HG03103 (cell line): ENCODE results near the gene GUCY1B1.
"Not testable (repeated sequence)": the region's sequence is repeated elsewhere in the genome, so short reads cannot be mapped to it uniquely, and the experiment has no call there.

Source experiments
- ATAC-seq: cut with Tn5 transposase; IDR thresholded peaks from one replicate; pipeline ENCODE4 v1.9.1; 2021; ENCODE audit warnings: low read depth; ENCODE audit not compliant: unreplicated experiment

The GUCY1B1 gene

DNA sequence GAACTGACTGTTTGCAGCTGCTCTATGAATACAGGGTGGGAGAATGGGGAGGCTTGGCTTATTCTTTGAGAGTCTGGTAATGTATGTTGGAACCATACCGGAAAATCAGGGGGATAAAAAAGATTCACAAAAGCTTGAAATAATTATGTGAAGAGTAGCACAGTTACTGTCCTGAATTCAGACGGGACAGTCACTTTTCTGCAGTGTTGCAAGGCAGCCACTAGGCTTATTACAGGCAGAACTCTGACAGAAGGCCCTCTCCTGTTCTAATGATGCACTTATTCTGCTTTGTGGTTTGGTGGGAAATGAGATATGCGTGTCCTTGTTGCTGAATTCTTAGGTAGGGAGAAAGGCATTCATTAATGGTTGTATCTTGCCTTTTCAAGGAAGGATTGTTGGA is 37.2 kb downstream of the GUCY1B1 start:
- peak; percentile 89 for ATAC-seq

DNA sequence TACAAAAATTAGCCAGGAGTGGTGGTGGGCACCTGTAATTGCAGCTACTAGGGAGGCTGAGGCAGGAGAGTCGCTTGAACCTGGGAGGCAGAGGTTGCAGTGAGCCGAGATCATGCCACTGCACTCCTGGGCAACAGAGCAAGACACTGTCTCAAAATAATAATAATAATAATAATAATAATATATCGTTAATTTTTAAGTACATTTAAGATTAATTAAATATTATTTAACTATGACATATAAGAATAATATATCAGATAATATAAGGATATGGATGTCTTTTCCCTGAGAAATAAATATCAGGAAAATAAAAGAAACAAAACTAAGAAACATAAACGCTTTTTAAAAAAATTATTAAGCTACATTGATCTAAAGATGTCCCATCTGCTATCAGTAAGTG is 38.8 kb downstream of the GUCY1B1 start:
- not testable (repeated sequence) for ATAC-seq

DNA sequence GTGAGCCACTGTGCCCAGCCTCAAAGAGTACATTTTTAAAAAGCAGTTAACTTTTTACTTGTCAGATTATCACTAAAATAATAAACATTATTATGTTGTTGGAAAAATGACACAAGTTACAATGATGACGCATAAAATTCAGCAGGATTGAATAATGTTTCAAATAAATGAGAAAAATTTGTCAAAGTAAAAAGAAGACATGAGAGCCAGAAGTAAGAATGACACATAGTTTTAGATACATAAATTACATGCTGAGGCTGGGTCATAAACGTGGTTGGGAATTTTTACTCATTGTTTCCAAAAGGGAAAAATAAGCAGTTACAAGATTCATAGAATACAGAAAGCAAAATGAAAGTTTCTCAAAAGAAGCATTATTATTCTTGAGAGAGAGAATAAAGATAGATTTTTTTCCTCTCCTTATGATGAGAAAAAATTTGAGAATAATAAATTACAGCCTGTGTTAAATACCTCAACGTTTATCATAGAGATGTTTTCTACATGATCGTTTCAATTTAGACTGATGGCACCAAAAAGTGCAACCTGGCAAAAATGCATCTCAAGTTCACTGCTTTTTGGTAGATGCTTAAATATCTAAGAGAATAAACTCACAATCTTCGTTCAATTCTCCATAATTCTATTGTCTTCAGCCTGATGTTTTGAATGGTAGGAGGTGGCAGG is 40.4 kb downstream of the GUCY1B1 start:
- no peak for ATAC-seq

DNA sequence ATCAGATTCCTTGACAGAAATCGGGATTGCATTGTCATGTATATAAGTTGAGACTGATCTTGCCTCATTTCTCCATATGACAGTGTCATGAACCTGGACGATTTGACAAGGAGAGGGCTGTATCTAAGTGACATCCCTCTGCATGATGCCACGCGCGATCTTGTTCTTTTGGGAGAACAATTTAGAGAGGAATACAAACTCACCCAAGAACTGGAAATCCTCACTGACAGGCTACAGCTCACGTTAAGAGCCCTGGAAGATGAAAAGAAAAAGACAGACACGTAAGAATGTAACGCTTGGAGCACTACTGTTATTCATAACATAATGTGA is 40.9 kb downstream of the GUCY1B1 start:
- ATAC-seq, result no peak

DNA sequence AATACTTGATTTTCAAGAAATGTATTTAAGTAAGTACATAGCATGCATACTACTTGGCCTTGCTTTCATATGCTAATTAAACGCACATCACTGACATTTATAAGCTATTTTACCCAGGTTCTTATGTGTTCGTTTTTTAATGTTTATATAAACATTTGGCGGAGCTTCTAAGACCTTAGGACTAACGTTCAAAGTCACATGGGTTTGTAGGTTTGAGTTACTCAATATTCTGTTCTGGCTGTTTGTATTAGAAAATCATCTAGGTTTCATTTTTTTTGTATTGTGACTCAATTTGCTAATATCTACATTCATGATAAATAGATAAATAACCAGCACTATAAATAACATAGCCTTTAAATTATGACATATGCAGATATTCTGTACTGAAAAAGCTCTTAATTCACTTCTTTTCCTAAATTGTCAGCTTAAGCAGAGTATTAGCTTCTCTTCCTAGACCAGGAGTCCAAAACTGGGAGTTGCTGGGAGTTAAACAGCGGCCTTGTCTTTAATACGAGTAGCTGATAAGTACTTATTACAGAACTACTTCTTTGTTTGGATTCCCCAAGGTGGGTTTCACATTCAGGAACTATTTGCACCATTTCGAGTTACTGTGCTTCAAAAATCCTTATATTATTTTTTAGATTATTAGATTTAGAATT is 42.0 kb downstream of the GUCY1B1 start:
- ATAC-seq, result no peak

DNA sequence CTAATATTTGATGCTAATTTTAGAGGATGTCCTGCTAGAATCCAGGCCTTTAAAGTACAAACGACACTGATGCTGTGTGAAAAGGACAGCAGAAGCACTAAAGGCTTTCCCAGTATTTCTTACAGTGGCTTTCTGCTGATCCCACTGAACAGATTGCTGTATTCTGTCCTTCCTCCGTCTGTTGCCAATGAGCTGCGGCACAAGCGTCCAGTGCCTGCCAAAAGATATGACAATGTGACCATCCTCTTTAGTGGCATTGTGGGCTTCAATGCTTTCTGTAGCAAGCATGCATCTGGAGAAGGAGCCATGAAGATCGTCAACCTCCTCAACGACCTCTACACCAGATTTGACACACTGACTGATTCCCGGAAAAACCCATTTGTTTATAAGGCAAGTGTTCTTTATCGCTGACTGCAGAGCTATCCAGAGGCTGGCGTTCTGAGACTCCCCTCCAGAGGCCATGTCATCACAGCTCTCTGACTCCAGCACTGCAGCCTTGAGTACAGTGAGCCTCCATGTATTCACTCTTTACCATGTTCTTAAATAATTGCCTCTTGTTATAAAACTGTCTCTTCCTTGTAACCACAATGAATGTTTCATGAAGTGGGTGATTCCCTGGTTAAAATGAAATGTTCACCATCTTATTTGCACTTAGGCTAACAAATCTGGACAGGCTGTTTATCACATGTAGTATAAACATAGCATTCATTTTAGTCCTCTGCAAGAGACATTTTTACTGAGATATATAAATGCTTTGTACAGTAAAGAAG is 43.6 kb downstream of the GUCY1B1 start:
- no peak for ATAC-seq

DNA sequence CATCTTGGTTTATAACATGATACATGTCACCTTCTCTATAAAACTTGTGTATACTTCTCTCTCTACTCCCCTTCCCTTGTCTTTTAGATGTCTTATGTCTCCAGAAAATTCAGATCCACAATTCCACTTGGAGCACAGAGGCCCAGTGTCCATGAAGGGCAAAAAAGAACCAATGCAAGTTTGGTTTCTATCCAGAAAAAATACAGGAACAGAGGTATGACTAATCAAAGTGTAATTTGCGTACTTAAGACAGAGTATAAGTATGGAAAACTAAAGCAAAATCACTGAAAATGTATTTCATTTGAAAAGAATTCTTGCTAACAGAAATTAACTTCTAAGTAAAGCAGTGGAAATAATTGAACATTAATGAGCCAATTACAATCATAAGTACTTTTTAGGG is 46.2 kb downstream of the GUCY1B1 start:
- ATAC-seq, result no peak

DNA sequence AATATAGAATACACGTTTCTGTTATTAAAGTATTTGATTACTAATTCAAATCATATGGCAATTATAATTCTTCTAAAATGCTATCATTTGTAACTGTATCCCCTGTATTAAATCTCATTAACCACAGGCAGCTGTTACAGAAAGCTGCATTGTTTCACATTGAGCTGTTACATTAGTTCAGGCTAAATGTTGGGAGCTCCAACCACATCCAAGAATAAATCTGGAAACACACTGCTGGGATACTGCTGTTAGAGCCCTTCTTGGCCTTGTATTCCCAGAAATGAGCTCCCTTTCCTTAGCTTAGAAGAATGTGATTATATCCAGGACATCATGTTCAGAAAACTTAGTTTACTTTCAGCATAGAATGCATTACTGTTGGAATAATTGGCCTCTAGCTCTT is 48.2 kb downstream of the GUCY1B1 start:
- no peak for ATAC-seq

DNA sequence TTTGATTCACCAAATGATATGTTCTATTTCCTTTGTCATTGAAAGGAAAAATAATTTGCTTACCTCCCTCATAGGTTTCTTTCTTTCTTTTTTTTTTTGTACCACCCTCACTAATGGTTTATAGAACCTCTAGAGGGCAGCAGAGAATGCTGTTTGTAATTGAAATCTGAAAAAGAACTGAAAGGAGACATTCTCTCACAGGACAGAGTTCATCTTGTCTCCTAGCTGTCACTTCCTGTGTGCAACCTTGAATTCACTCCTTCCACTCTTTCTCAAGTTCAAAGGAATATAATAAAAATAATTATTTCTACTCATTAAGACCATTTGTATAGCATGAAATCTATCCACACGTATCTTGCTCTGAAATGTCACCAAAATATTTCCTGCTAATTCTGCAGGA is 51.0 kb downstream of the GUCY1B1 start:
- peak; percentile 97 for ATAC-seq

DNA sequence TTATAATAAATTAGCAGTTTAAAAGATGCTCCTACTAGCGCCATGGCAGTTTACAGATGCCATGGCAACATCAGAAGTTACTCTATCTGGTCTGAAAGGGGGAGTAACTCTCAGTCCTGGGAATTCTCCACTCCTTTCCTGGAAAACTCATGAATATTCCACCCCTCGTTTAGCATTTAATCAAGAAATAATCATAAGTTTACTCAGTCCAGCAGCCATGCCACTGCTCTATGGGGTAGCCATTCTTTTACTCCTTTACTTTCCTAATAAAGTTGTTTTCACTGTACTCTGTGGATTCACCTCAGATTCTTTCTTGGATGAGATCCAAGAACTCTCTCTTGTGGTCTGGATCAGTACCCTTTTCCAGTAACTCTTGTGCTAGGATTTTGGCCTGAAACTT is 52.3 kb downstream of the GUCY1B1 start:
- no peak for ATAC-seq

DNA sequence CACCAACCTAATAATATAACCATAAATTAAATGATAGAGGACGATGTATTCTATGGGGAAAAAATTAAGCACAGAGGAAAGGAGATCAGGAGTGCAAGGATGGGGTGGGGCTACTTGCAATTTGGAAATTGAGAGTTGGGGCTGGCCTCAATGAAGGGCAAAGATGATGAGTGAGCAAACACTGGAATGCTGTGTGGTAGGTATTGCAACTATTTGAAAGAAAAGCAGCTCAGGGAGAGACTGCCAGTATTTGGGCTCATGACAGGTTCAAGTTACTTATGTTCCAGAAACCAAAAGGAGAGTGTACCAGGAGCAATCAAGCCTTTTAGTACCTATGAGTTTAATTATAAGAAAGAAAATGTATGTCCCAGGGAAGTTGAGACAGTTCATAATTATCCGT is 59.8 kb downstream of the GUCY1B1 start:
- no peak for ATAC-seq

DNA sequence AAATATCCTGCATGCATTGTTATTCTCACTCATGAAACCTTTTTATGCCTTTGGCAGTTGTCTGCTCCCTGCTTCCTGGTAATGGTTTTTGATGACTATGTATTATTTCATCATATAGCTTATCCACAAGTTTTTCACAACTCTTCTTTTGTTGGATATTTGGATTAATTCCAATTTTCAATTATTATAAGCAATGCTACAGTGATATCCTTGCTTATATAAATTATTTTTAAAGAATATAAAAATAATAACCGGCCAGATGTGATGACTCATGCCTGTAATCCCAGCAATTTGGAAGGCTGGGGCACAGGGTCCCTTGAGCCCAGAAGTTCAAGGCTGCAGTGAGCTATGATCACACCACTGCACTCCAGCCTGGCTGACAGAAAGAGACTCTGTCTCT is 60.2 kb downstream of the GUCY1B1 start:
- ATAC-seq, result no peak

DNA sequence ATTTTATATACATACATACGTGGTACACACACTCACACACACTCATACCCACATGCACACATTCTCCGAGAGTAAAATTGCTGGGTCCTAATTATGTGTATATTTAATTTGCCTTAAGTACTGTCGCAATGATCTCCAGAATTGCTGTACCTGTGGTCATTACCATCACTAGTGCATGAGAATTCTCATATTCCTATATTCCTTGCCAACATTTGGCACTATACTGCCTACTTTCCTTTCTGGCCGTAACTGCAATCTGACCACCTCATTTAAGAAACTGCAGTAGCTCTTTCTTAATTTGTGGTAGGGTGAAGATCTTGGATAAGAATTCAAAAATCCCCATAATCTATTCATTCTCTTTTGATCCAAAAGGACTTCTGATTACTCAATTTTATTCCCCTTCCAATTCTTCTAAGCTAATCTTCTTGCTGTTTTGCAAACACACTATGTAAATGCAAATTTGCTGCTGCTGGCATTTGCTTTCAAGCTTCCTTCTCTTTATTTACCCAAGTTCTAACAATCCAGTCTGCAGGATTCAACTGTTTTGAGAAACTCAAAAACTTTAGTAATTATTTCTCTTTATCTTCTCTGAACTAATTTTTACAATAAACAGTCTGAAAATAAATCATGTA is 62.2 kb downstream of the GUCY1B1 start:
- no peak for ATAC-seq

DNA sequence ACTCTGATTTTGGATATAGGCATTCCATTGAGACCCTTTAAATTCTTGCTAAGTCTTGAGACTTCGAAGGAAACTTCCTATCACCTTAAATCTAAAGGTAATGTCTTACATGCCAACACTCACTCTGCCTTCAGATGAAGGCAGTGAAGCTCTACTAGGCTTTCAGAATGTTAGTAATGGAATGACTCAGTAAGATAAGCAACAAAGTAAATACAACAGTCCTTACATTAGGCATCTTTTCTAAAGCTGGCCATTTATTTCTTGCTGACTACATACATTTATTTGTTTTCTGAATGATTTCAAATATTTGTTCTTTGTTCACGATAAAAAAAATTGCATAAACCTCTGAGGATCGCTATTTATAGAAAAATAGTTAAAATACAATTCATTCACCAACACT is 63.8 kb downstream of the GUCY1B1 start:
- no peak for ATAC-seq

DNA sequence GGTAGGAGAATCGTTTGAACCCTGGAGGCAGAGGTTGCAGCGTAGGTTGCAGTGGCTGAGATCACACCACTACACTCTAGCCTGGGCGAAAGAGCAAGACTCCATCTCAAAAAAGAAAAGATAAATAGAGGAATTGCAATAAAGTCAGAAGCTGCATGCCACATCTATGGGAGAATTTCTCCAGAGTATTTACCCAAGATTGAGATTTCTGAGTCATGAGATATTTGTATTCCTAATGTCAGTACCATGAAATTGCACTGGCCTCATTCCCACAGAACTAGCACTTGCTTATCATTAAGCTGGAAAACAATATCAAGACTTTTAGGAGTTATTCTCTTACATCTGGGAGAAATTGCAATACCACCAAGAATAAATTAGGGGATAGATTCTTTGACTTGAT is 69.8 kb downstream of the GUCY1B1 start:
- no peak for ATAC-seq

DNA sequence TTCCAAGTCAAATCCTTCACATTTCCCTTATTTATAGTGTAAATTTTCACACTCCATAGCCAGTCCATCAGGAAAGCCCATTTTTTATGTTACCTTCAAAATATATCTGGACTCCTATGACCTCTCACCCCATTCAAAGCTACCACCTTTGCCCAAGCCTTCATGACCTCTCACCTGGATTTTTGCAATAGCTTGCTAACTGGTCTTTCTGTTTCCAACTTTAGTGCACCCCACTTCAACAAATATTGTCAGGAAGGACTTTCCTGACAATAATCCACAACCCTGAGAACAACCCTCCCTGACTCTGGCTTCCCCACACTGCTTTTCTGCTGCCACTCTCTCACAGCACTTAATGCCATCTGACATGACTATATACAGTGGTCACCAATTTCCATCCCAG is 73.8 kb downstream of the GUCY1B1 start:
- no peak for ATAC-seq

DNA sequence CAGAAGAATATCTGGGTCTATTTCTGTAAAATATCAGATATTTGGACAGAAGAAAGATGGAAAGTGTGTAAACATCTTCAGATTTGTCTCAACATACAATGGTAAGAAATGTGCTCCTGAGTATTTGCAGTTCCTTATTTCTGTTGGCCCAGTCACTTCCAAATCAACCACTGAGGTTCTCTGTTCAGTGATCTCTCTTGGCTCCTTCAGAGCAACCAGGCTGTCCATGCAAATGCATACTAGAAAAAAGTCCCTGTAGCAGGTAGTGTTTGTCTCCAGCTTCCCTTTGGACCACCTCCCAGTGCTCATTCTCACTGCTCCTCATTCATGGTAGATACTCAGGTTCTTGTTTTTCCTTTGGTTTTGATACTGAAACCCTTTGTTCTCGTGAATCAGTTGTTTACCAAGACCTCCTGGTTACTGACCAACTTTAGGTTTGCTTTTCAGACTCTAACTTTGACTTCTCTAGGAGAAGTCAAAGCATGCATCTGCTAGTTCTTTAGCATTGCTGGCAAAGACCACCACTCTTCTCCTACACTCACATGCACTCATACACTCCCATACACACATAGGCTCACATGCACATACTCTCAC is 78.5 kb downstream of the GUCY1B1 start:
- ATAC-seq, result no peak

DNA sequence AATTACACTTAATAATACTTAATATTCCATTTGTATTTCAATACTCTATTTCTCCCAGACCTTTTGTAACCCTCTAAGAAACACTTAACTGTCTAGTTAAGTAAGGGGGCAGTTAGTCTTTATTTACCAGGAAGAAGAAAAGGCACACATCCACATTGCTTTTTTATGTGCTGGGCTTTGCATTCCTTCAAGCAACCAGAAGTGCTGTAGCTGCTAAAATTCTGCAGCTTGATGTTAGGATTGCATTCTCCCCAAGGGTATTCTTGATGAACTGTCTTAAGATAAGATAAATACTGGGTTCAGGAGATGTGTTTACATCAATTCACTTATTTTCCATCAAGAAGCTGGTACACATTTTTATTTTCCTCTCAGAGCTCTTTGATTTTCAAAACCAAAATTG is 83.3 kb downstream of the GUCY1B1 start:
- ATAC-seq, result no peak

DNA sequence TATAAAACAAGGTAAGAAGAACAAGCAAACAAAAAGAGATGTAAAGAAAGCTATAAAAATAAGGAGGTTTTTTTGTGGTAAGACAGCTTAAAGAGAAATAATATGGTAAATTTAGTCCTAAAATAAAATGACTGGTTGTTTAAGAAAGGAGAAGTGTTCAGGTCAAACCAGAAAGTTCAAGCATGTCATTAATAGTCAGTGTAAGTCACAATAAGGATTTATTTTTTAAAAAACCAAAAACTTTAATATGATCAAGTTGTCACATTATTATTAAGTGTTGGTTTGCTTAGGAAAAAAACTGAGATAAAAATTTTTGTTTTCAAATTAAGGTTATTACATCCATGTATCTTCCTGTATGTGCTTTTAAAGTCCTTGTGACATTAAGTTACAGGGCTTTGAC is 88.1 kb downstream of the GUCY1B1 start:
- no peak for ATAC-seq

DNA sequence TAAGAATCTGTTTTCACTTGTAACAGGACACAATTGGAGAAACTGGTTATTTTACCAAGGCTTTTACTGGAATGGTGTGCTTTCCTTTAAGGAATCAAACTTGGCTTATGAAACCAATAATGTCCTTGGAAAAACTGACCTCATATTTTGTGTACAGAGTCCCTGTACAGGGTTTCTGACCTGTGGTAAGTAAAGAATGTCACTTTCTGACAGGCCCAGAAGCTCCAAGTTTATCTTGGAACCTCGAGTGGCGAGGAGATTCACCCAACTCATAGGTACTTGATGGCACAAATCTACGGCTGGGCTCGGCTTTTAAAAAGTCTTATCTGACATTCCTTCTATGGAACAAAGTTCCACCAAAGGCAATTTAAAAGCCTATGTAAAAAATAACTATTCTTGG is 90.2 kb downstream of the GUCY1B1 start:
- no peak for ATAC-seq

DNA sequence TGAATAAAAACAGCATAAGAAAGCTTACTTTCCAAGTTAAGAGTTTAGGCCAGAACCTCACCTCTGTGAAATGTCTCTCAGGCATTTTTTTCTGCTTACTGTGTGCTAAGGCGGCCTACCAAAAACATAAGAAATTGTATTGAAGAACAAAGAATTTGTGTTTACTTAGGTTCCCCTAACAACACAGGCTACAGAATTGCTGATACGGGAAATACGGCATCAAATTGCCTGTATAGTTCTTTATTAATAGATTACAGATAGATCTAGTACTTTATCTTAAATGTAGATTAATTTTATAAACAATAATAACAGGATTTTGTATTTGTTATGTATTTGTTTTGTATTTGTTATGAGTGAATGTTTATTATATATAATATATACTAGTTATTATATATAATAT is 94.4 kb downstream of the GUCY1B1 start:
- ATAC-seq, result no peak
